Stimulated activated CD8-positive, alpha-beta memory T cell treated with anti-CD3 and anti-CD28 coated beads, Interleukin-15, amount 100 ng/mL, for 48 hours (primary cell): Measurements from ENCODE around the gene SEC16A.

Experiments
- DNase-seq, 2 donors: peaks; one replicate each; pipeline ENCODE4 v3.0.0-alpha.2; 2020; ENCODE audit warnings: low read depth in 2 of 2

The SEC16A gene

DNA sequence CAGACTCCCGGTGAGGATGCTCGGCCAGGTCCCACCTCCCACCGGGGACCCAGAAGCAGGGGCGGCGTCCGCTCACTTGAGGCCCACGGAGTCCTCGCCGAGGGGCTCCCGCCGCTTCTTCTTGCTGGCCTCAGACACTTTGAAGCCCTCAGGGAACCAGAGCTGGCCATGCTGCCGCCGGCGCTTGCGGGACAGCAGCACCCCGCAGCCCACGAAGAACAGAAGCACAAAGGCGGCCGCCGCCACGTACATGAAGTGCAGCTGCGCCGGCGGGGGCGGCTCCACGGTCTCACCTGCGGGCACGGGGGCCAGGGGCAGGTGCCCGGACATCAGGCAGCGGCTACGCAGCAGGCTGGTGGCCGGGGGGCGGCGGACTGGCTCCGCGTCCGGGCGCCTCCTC is 19.4 kb upstream of the SEC16A start:
- no peak for DNase-seq

DNA sequence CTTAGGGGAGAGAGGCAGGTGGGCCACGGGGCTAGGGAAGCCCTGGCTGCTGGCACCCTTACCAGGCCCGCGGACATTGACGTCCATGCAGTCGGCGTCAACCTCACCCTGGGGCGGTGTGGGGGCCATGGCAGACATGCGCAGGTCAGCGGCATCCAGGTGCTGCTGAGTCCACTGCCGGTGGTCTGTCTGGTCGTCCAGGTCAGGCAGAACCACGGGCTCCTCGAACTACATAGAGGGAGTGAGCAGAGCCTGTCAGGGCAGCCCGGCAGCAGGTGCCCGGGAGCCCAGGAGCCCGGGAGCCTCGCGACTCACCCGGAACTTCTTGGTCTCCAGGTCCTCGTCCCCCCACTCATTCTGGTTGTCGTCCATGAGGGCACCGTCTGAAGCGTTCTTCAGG is 18.8 kb upstream of the SEC16A start:
- DNase-seq = no peak

DNA sequence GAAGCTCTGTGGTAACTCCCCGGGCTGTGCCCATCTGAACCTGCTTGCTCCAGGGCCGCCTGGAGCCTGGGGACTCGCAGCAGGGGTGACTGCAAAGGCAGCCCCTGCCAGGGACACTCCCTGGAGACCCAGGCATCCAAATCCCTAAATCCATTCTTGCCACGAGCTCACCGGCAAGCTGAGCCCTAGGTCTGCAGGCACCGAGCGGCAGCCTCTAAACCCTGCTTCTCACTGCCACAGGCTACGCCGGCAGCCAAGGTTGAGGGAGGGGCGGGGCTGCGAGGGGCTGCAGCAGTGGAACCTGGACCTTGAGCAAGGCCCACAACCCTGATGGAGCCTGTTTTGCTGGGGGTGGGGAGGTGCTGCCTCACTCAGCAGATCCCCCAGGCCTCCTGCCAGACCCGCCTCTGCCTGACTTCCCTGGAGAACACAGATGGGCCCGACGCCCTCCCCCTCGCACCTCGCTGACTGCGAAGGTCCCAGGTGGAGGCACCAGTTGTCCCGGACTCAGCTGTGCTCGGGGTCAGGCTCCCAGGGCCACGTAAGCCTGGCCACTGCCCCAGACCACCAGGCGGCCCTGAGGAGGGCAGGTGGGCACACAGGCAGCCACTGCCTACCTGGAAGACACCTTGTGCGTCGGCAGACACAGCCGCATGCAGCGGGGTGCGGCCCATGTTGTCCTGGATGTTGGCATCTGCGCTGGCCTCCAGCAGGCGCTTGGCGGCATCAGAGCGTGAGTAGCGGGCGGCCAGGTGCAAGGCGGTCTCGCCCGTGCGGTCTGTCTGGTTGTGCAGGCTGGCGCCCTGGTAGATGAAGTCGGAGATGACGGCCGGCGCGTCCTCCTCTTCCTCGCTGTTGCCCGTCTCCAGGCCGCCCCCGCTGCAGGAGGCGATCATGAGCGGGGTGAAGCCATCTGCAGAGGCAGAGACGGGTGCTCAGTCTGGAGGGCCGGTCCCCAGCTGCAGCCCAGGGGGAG is 17.4 kb upstream of the SEC16A start:
- DNase-seq = no peak

DNA sequence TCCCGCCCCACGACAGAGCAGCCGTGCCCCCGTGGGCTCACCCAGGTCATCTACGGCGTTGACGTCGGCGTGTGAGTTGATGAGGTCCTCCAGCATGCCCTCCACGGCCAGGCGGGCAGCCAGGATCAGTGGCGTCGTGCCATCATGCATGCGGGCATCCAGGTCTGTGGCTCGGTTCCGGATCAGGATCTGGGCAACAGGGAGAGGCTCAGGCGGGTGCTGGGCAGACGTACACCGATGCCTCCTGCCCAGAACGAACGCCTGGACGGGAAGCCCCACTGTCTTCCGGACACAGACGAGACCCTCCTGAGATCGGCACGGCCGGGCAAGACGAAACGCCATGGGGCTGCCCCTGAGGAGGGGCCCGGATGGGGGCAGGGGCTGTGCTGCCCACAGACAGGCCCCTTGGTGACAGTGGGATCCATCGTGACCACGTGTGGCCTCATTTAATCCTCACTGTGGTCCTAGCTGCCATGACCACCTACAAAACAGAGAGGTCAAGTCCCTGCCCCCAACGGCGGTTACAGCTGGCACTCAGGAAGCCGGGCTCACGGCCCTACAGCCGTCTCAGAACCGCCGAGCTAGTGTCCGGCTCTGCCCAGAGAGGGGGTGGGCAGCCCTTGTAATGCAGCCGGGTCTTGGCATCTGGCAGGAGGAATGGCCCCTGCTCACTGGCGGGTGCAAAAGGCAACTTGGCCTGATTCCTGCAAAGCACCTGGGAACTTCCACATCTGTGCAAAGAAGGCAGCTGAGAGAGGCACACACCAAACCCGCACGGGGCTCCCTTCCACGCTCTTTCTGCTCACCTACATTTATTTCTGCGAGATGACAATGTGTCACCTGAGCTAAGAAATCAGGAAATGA is 16.5 kb upstream of the SEC16A start:
- no peak for DNase-seq

DNA sequence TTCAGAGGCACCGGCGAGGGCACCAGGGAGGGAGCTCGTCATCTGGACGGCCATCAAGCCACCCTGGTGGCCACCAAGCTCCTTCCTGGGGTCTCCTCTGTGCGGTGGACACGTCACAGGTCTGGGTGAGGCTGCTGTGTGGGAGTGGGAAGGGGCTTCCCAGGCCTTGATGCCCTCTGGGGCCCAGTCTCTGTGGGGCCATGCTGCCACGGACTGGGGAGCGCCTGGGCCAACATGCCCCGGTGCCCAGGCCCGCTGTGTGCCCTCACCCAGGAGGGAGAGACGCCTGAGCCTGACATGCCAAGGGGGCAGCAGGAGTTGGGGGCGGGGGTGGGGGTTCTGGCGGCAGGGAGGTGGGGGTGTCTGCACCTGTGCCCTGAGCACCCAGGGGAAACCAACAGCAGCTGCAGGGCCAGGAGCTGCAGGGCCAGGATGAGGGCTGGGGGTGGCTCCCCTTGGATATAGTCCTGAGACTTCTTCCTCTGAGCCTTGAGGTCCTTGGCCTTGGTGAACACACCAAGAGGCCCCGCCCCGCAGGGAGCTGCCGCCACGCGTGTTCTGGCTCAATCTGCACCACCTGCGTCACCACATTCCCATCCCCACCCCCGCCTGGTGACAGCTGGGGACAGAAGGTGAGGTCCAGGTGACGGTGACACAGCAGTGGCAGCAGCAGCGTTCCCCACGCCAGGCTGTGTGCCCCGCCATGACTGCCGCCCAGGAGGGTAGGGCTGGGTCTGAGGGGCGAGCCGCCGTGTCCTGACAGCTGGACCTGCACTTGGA is 15.3 kb upstream of the SEC16A start:
- DNase-seq = no peak

DNA sequence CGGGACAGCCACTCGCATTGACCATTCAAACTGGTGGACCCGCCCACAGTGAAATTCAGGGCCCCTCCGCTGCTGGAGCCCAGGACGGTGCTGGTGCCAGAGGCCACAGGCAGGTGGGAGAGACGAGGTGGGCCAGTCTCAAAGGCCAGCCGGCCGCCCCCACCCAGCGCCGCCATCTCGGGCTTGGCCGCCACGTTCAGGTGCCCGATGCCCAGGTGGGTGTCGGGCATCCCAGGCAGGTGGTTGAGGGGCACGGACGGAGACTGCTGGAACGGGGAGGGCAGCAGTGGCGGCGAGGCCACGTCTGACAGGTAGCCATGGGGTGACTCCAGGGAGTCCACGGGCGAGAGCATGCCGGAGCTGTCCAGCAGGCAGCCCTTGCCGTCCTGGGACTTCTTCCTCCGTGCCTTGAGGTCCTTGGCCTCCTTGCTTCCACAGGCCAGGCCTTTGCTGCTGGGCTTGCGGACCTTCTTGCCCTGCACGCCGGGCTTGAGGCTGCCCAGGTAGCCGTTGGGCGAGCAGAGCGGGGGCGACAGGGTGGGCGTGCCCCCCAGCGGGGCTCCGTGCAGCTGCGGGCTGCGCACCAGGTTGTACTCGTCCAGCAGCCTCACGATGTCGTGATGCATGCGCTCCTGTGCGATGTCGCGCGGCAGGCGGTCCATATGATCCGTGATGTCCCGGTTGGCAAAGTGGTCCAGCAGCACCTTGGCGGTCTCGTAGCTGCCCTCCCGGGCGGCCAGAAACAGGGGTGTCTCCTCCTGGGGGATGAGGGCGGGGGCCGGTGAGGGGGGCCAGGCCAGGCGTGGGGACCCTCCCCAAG is 14.2 kb upstream of the SEC16A start:
- DNase-seq = no peak

DNA sequence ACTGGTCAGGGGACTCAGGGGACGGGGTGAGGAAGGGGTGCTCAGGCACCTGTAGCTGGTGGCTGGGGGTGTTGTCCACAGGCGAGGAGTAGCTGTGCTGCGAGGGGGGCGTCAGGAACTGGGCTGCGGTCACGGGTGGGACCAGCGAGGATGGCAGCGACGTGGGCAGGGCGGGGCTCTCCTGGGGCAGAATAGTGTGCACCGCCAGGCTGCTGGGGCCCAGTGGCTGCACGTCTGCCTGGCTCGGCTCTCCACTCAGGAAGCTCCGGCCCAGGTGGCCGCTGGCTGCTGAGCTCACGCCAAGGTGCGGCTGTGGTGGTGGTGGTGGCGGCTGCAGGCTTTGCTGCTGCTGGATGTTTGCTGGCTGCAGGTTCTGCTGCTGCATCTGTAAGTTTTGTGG is 13.3 kb upstream of the SEC16A start:
- no peak for DNase-seq

DNA sequence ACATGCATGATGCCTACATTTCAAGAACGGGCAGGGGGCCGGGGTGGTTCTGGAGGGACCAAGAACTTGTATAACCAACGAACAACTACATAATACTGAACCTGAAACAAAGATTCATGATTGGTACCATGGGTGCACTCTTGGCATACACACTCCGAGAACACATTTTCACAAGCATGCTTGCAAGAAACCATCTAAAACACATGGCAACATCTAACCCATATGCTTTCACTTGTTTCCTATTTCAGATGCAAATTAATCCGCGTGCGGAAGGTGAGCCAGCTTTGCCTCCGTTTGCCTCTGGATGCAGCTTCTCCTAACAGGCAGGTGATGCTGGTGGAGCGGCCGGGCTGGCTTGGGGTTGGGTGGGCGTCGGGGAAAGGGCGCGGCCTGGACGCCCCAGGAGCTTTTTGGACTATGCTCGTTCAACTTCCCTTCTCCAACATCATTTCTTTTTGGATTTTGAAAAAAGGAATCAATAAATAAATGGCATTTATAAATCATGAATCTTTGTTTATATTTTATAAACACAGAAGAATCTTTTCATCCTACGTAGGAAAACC is 12.5 kb upstream of the SEC16A start:
- no peak for DNase-seq

DNA sequence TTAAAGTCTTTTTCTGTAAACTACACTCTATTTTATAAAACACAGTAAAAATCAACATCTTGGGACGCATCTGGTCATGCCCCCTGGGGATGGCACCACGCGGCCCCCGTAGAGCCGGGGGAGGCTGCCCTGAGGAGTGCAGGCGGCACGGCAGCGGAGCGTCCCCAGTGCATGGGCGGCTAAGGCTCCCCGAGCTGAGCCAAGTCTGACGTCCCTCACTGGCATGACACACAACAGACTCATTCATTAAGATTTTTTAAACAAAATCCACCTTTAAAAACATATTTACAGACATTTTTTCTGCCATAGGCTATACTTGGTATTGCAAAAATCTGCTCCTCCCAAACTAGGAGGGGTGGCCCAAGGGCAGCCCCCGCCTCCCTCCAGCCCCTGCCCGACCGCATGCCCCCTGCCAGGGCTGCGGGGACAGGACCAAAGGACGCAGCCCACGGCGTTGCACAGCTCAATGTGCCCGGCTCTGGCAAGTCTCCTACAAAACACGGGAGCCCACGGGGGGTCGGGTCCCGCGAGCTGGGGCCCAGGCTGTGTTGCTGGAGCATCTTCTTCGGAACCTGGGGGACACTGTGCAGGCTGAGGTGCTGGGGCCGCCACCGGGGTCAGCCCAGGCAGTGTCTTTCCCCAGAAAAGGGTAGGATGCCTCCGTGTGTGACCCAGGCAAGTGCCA is 11.8 kb upstream of the SEC16A start:
- no peak for DNase-seq

DNA sequence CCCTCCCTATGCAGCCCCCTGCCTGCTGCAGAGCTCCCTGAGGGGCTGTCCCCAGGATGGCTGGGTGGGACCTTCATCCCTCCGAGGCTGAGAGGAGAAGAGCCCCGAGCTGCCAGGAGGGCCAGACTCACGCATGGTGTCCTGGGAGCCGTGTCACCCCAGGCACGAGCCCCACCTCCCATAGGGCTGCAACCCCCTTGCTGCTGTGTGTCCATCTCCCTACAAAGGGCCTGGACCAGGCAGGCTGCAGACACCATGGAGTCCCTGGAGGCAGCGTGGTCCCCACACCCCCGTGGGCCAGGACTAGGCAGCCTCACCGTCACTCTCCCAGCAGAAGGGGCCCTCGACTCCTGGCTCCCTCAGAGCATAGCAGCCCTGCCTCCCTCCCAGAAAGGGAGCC is 11.2 kb upstream of the SEC16A start:
- no peak for DNase-seq

DNA sequence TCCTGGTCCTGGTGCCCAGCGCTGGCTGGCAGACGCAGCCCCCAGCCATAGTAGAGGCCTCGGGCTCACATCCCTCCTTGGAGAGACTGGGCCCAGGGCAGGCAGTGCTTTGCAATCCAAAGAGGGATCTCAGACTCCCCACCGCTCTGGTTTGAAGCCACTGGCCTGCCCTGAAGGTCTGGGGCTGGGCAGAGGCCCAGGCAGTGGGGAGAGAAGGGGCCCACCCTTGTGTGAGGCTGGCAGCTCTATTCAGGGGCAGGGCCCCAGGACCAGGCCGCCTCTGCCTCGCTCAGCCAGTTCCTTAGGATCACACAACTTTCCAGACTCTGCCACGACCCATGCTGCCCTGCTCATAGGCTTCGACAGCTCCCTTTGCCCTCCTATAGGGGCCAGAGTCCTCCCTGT is 10.7 kb upstream of the SEC16A start:
- DNase-seq = no peak

DNA sequence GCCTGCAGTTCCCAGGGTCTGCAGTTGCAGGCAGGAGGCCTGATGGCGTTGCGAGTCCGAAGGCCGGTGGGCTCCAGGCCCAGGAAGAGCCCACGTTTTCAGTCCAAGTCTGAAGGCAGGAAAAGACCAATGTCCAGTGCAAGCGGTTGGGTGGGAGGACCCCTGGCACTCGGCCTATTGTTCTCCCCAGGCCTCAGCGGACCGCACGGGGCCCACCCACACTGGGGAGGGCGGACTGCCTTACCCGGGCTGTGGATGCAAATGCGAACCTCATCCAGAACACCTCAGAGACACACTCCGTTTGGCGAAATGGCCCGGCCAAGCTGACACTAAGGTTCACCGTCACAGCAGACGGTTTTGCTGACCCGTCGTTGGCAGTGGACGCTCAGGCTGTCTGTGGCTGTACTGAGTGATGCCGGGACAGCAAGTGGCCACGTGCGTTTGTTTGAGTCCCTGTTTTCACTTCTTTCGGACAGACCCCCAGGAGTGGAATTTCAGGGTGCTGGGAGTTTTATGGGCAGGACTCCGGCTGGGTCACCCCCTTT is 10.2 kb upstream of the SEC16A start:
- DNase-seq = no peak

DNA sequence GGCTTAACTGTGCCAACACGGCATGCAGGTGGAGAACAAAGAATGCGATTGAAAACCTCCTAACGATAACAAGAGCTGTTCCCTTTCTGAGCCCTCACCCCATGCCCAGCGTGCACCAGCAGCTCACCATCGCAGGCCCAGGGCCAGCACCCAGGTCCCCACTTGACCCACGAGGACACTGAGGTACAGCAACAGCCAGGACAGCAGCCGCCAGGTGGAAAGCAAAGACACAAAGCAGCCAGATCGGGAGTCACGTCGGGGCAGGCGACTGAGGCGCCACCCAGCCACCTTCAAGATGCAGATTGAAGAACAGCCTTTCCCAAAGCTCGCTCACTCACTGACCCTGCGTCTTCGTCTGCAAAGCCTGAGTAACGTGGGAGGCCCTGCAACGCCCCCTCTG is 6.9 kb upstream of the SEC16A start:
- no peak for DNase-seq

DNA sequence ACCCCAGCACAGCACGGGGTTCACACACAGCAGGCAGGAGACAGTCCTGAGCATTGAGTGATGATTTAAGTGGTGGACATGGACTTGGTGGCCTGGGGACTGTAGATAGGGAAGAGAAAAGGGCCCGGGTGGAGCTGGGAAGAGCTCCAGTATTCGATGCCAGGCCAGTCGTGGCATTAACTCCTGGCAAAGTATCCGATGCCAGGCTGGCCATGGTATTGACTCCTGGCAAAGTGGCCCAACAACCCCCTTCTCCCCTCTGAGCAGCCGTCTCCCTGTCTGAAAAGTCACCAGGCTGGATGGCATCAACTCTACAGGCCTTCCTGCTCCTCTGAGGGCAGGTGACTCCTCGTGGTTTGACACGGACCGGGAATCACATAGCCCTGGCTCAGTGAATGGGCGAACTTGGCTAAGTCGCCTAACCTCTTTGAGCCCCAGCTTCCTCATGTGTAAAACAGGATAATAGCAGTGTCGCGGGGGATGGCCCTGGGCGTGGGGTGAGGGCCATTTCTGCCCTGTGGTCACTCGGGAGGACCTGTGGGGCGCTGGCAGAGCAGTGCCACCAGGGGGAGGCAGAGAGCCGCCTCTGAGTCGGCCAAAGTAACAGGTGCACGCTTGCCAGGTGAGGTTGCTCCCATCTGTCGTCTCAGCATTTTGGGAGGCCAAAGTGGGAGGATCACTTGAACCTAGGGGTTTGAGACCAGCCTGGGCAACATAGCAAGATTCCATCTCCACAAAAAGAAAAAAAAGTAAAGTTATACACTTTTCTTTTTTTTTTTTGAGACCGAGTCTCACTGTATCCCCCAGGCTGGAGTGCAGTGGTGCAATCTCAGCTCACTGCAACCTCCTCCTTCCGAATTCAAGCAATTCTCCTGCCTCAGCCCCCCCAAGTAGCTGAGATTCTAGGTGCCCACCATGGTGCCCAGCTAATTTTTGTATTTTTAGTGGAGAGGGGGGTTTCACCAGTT is 5.7 kb upstream of the SEC16A start:
- DNase-seq = peak in 1 of 2 donors; percentile 35

DNA sequence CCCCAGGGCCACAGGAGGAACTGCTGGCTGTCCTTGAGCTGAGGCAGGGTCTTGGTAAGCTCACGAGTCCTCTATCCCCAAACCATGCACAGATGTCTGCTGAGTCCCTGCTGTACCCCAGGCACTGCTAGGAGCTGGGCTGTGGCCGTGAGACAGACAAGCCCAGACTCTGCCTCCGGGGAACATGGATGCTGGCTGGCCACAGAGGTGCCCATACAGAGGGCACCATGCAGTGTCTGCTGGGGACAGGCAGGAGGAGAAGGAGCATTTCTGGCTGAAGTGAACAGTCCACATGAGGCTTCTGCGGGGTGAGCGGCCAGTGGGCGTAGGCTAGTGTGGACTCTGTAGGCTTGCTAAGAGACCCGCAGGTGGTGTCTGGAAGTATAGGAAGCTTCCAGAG is 4.8 kb upstream of the SEC16A start:
- no peak for DNase-seq

DNA sequence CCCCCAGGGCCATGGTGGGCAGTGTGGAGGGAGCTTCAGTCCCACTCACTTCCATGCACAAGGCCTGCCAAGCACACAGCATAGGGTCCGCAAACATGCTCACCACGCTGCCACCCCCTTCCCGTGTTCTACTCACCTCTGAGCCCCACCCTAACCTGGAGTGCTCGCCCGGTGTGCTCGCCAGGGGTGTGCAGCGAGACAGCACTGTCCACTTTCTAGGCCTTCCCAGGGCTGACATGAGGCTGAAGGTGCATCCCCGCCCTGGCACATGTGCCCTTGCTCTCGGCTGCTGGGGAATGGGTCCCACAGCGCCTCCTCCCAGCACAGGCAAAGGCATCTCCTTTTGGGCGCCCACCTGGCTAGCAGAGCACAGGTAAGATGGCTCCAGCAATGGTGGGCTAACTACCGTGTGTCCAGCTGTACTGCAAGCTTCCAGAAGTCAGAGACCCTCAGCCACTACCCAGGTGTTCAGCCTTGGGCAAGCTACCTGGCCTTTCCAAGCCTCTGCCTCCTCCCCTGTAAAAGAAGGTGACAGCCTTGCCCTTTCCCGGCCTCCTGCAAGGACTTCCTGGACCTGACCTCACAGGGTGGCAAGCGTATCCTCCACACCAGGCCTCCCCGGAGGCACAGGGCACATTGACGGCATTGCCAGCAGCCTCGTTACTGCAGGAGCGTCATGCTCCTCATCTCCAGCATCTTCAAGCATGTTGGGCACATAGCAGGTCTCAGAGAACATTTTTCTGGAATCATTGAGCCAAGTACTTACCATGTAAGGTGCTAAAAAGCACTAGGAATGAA is 4.2 kb upstream of the SEC16A start:
- no peak for DNase-seq

DNA sequence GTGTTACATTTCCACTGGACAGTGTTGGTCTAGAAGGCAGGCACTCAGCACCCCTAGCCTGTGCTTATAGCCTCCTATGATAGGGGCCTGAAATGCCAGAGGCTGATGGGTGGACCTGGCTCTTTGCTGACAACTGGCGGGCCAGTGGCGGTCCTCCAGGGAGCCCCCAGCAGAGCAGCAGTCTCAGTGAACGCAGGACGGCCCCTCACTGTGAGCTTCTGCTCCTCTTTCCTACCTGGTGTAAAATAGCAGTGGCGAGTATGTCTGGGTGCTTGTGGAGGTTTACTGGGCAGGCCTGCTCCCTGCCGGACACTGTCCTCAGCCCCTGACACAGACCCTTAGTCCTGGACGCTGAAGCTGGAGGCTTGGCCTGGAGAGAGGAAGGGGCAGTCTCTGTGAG is 3.3 kb upstream of the SEC16A start:
- no peak for DNase-seq
